ENCODE data around the gene CNOT6L. TPM values are rescaled to one million over a fixed set of nuclear protein-coding genes. Genes with fewer than 3 reads are reported as not detected.

The CNOT6L gene
- total RNA-seq, 3 donors from 2014 or later (not counting 1 experiment from before 2014, with no cell fraction given): 172 to 237 (median 193) TPM

- H3K4me1 Mint-ChIP-seq: peaks cover 42 to 53% of the 10 kb centered on the region in 2 donors
- TF ChIP-seq CTCF (IDR thresholded peaks at IDR 0.05): no peak
Measured at GRCh38 chr4:77848508-77848907, 29.3 kb upstream of the CNOT6L start.

GRCh38 chr4:77845929-77846328, 26.8 kb upstream of the CNOT6L start:
- 100% methylated on average over 1 of the region's 3 CpGs for WGBS (ENCODE audit: insufficient coverage)
- no peaks in the 10 kb centered on the region for H3K9me3 Mint-ChIP-seq
- no peaks in the 10 kb centered on the region for H3K36me3 Mint-ChIP-seq
- H3K27me3 Mint-ChIP-seq (ENCODE audit: low read depth in 2 of 2): no peaks in the 10 kb centered on the region
- DNase-seq (no peak), ATAC-seq (no peak)
- Histone ChIP-seq H3K36me3 (ENCODE audit: control insufficient read depth, insufficient read depth, low read length) (no peaks in the 10 kb centered on the region), H3K27ac (ENCODE audit: low read length) (no peak overlapping the region), H3K4me3 (ENCODE audit: low read length) (no peak overlapping the region), H3K4me1 (ENCODE audit: control insufficient read depth, insufficient read depth, low read length) (peaks cover 27% of the 10 kb centered on the region), H3K9me3 (ENCODE audit: control insufficient read depth, insufficient read depth, low read length) (no peaks in the 10 kb centered on the region), H3K27me3 (ENCODE audit: control insufficient read depth, insufficient read depth, low read length) (no peaks in the 10 kb centered on the region)
- H3K27ac Mint-ChIP-seq: no peak overlapping the region
- TF ChIP-seq CTCF (IDR thresholded peaks at IDR 0.05): no peak
- no peak overlapping the region for H3K4me3 Mint-ChIP-seq
- peaks cover 22 to 30% of the 10 kb centered on the region in 2 donors for H3K4me1 Mint-ChIP-seq
- intact Hi-C loops (cut with micrococcal nuclease): no loop called here

More at GRCh38 chr4:77848508-77848907, 29.3 kb upstream of the CNOT6L start:
- Mint-ChIP-seq H3K9me3 (no peaks in the 10 kb centered on the region), H3K36me3 (no peaks in the 10 kb centered on the region), H3K27me3 (ENCODE audit: low read depth in 2 of 2) (no peaks in the 10 kb centered on the region), H3K4me3 (no peak overlapping the region), H3K27ac (peak overlapping the region in 1 of 2 donors; percentile 73)
- H3K4me1 ChIP-seq (ENCODE audit: control insufficient read depth, insufficient read depth, low read length): peaks cover 34% of the 10 kb centered on the region
- no peaks in the 10 kb centered on the region for H3K9me3 ChIP-seq (ENCODE audit: control insufficient read depth, insufficient read depth, low read length)
- no peak overlapping the region for H3K4me3 ChIP-seq (ENCODE audit: low read length)
- H3K27me3 ChIP-seq (ENCODE audit: control insufficient read depth, insufficient read depth, low read length): no peaks in the 10 kb centered on the region
- no peak for DNase-seq
- intact Hi-C loops (cut with micrococcal nuclease): no loop called here
- WGBS (ENCODE audit: insufficient coverage): 93% methylated on average over 6 of the region's 6 CpGs
- no peaks in the 10 kb centered on the region for H3K36me3 ChIP-seq (ENCODE audit: control insufficient read depth, insufficient read depth, low read length)
- no peak overlapping the region for H3K27ac ChIP-seq (ENCODE audit: low read length)
- ATAC-seq: no peak

DNA sequence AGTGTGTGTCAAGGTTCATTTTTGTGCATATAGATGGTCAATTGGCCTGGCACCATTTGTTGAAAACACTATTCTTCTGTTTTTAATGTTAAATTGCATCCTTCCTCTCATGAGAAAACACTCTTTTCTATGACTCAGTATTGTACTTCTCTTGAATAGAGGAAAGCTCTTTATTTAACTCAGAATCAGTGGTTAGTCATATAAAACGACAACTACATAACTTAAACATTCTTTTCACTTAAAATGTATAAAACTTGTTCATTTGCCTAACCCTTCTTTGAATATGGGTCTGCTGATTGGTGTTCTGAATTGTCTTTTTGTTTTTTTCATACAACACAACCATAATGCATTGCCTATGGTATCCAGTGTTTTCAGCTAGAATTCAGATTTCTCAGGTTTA, 26.2 kb upstream of the CNOT6L start:
- Mint-ChIP-seq H3K27me3 (ENCODE audit: low read depth in 2 of 2) (no peaks in the 10 kb centered on the region), H3K36me3 (no peaks in the 10 kb centered on the region), H3K27ac (no peak overlapping the region), H3K9me3 (no peaks in the 10 kb centered on the region), H3K4me3 (no peak overlapping the region), H3K4me1 (peaks cover 22 to 30% of the 10 kb centered on the region in 2 donors)
- no peak overlapping the region for H3K27ac ChIP-seq (ENCODE audit: low read length)
- H3K4me1 ChIP-seq (ENCODE audit: control insufficient read depth, insufficient read depth, low read length): peaks cover 25% of the 10 kb centered on the region
- no CpG with 5 or more reads among the region's 1 CpG for WGBS (ENCODE audit: insufficient coverage)
- no peak for TF ChIP-seq CTCF (IDR thresholded peaks at IDR 0.05)
- intact Hi-C loops (cut with micrococcal nuclease): no loop called here
- H3K36me3 ChIP-seq (ENCODE audit: control insufficient read depth, insufficient read depth, low read length): no peaks in the 10 kb centered on the region
- no peak for ATAC-seq
- H3K9me3 ChIP-seq (ENCODE audit: control insufficient read depth, insufficient read depth, low read length): no peaks in the 10 kb centered on the region
- no peak for DNase-seq
- H3K4me3 ChIP-seq (ENCODE audit: low read length): no peak overlapping the region
- H3K27me3 ChIP-seq (ENCODE audit: control insufficient read depth, insufficient read depth, low read length): no peaks in the 10 kb centered on the region

- H3K4me1 Mint-ChIP-seq: peaks cover 22 to 25% of the 10 kb centered on the region in 2 donors
- Histone ChIP-seq H3K9me3 (ENCODE audit: control insufficient read depth, insufficient read depth, low read length) (no peaks in the 10 kb centered on the region), H3K27ac (ENCODE audit: low read length) (no peak overlapping the region), H3K27me3 (ENCODE audit: control insufficient read depth, insufficient read depth, low read length) (no peaks in the 10 kb centered on the region), H3K4me1 (ENCODE audit: control insufficient read depth, insufficient read depth, low read length) (peaks cover 15% of the 10 kb centered on the region), H3K4me3 (ENCODE audit: low read length) (no peak overlapping the region), H3K36me3 (ENCODE audit: control insufficient read depth, insufficient read depth, low read length) (no peaks in the 10 kb centered on the region)
- 93% methylated on average over 1 of the region's 1 CpG for WGBS (ENCODE audit: insufficient coverage)
- H3K9me3 Mint-ChIP-seq: no peaks in the 10 kb centered on the region
- intact Hi-C loops (cut with micrococcal nuclease): no loop called here
- H3K27ac Mint-ChIP-seq: peak overlapping the region; percentile 37 to 52
- TF ChIP-seq CTCF (IDR thresholded peaks at IDR 0.05): no peak
- no peaks in the 10 kb centered on the region for H3K27me3 Mint-ChIP-seq (ENCODE audit: low read depth in 2 of 2)
- ATAC-seq (no peak), DNase-seq (no peak)
- H3K36me3 Mint-ChIP-seq: no peaks in the 10 kb centered on the region
- no peak overlapping the region for H3K4me3 Mint-ChIP-seq
Measured at GRCh38 chr4:77844363-77844762, 25.2 kb upstream of the CNOT6L start.
